BJ (cell line): Measurements from ENCODE around the gene CDKN2B. TPM values are rescaled to one million over a fixed set of nuclear protein-coding genes. Genes with fewer than 3 reads are reported as not detected.
A peak's percentile ranks its signal among the peaks of the same experiment; 100 is the strongest.

Source experiments
- CTCF ChIA-PET: fragments of 350-600 bp; formaldehyde crosslinking; extraction: SDS; loops from one replicate; lab custom pipeline; 2021; ENCODE audit warnings: antibody characterized with exemption, inconsistent platforms; lab: Yijun Ruan, JAX
- POLR2A ChIA-PET: fragments of 300-600 bp; sonication (Branson Sonifier 250); formaldehyde crosslinking; extraction: SDS; loops from one replicate; lab custom pipeline; 2021; ENCODE audit warnings: antibody characterized with exemption; lab: Charles Lee
- DNase-seq: peaks from one replicate; pipeline ENCODE4 v3.0.0-alpha.2; 2011; ENCODE audit warnings: low read depth
- H3K27me3 ChIP-seq: 2 replicates; pipeline ENCODE4 v1.6.0; 2011; ENCODE audit warnings: low read length; ENCODE audit not compliant: control insufficient read depth, insufficient read depth
- H3K36me3 ChIP-seq: 2 replicates; pipeline ENCODE4 v1.5.1; 2011; ENCODE audit warnings: low read length; ENCODE audit not compliant: control insufficient read depth, insufficient read depth
- H3K4me3 ChIP-seq: 2 replicates; pipeline ENCODE4 v1.5.1; 2011; ENCODE audit warnings: low read depth, mild to moderate bottlenecking, control low read depth, low read length
- polyA plus RNA-seq: library from polyadenylated mRNA; depleted of rRNA; stranded (reverse); fragments of >200 nt; gene quantifications from 2 replicates; pipeline ENCODE4 v1.2.3, GENCODE V29; 2011
- TF ChIP-seq, protein P1 (sequence below): IDR thresholded peaks from 2 replicates; pipeline ENCODE4 v1.5.1; 2011; ENCODE audit warnings: low read depth, mild to moderate bottlenecking, control low read depth, inconsistent platforms, low read length, moderate library complexity; ENCODE audit not compliant: insufficient read depth

The CDKN2B gene
- polyA plus RNA-seq, 1 experiment = 5.2 TPM

DNA sequence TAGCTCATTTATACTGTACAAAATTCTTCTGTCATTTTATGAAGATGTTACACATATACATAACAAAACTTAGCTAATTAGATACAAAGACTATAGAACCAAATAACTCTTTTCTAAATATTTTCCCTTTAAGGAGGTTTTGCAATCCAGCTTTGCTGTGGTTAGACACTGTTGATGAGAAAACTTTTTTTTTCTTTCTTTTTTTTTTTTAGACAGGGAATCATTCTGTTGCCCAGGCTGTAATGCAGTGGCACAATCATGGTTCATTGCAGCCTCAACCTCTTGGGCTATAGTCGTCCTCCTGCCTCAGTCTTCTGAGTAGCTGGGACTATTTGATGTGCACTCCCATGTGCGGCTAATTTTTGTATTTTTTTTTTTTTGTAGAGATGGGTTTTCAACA is 38.5 kb upstream of the CDKN2B start:
- POLR2A ChIA-PET = interaction anchor here (0.6 to 0.7 kb wide), 2 partner anchors 473 to 541 kb away, joined by 3 read pairs; no protein-coding TSS in a partner anchor
- DNase-seq = no peak

DNA sequence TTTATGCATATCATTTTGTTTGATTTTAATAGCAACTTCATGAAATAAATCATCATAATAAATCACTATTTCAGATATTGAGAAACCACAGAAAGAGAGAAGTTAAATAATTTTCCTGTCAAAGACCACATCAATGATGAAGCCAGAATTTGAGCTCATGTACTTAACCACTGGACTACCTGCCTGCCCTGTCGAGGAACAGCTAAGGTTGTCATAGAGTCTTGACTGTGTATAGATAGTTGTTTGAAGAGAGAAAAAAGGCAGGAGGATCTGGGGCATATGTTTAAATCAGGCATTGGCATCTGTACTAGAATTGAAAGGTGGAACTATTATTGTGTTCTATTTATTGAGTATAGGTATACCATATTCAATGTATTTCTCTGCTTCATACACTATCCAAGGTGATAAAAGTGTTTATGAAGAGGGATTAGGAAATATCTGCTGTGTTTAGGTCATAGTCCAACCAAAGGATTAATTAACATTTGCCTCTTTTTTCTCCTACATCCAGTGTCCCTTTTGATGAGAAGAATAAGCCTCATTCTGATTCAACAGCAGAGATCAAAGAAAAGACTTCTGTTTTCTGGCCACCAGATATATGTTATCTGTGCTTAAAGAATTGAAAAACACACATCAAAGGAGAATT is 37.3 kb upstream of the CDKN2B start:
- H3K27me3 ChIP-seq = no peaks in the 10 kb centered on the region
- H3K36me3 ChIP-seq = no peaks in the 10 kb centered on the region
- H3K4me3 ChIP-seq = no peak overlapping the region
- POLR2A ChIA-PET = no interaction called here
- DNase-seq = no peak
- TF ChIP-seq, protein P1, sequence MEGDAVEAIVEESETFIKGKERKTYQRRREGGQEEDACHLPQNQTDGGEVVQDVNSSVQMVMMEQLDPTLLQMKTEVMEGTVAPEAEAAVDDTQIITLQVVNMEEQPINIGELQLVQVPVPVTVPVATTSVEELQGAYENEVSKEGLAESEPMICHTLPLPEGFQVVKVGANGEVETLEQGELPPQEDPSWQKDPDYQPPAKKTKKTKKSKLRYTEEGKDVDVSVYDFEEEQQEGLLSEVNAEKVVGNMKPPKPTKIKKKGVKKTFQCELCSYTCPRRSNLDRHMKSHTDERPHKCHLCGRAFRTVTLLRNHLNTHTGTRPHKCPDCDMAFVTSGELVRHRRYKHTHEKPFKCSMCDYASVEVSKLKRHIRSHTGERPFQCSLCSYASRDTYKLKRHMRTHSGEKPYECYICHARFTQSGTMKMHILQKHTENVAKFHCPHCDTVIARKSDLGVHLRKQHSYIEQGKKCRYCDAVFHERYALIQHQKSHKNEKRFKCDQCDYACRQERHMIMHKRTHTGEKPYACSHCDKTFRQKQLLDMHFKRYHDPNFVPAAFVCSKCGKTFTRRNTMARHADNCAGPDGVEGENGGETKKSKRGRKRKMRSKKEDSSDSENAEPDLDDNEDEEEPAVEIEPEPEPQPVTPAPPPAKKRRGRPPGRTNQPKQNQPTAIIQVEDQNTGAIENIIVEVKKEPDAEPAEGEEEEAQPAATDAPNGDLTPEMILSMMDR = no peak
- CTCF ChIA-PET = interaction anchor here (0.6 to 3.0 kb wide), 3 partner anchors 19 to 197 kb away, joined by 3 to 8 read pairs (median 5); partner anchors contain the start of gene CDKN2B

More for the DNA sequence above, 38.5 kb upstream of the CDKN2B start:
- Histone ChIP-seq H3K27me3 (no peaks in the 10 kb centered on the region), H3K36me3 (no peaks in the 10 kb centered on the region), H3K4me3 (no peak overlapping the region)
- CTCF ChIA-PET = interaction anchor here (1.8 to 3.0 kb wide), 2 partner anchors 10 to 196 kb away, joined by 4 to 8 read pairs; no protein-coding TSS in a partner anchor
- TF ChIP-seq, protein P1 = no peak

DNA sequence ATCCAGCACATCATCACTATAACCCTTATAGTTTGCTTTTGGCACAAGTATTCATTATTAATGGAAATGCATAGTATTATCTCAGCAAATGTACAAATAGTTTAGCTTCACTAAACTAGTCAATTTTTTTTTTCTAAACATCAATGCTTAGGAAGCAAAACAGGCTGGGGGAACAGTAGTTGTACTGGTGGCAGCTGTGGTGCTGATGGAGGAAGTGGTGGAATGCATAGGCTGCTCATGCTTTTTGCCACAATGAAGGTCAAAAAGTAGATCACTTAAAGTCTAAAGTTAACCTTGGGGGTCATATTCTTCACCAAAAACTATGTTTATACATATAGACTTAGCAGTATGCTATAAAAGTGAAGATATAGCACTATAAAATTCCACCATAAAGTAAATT is 36.3 kb upstream of the CDKN2B start:
- DNase-seq = no peak
- ChIA-PET CTCF (interaction anchor here (0.6 kb wide), 1 partner anchor 18 kb away, joined by 3 read pairs; no protein-coding TSS in a partner anchor), POLR2A (no interaction called here)
- Histone ChIP-seq H3K27me3 (no peaks in the 10 kb centered on the region), H3K4me3 (no peak overlapping the region), H3K36me3 (no peaks in the 10 kb centered on the region)
- TF ChIP-seq, protein P1 = no peak

DNA sequence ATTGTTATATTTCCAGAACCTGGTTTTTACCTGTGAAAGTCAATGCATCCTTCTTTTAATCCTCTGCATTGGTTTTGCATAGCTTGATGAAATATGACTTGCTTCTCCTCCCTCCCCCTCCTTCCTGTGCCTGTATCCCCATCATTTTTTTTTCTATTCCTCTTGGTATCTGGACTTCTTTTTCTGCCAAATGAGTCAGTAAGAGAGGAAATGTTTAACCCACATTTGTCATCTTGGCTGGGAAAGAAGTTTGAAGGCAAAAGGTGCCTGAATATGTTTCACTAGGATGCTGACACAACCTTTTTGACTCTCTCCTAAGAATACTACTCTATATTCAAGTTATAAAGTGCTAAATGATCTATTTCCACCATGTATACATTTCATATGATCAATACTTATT is 35.5 kb upstream of the CDKN2B start:
- Histone ChIP-seq H3K4me3 (no peak overlapping the region), H3K27me3 (peaks cover 1% of the 10 kb centered on the region; the same call in 1 of the 2 replicates), H3K36me3 (no peaks in the 10 kb centered on the region)
- CTCF ChIA-PET = no interaction called here
- TF ChIP-seq, protein P1 = no peak
- DNase-seq = peak; percentile 37
- POLR2A ChIA-PET = no interaction called here

DNA sequence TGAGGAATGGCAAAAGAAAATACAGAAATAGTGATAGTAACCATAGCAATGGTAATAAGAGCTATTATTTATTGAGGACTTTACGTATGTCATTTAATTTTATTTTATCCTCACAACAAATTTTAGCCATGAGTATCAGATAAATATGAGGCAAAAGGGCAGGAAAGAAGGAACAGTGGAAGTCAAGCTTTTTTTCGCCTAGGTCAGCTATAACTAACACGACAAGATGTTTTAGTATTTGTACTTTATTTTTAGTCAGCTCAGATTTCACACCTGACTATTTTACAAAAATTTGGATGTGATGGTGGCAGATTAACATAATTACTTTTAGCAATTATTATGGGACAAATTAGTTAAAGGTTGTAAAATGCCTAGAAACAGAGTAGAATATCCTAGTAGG is 34.8 kb upstream of the CDKN2B start:
- H3K36me3 ChIP-seq = no peaks in the 10 kb centered on the region
- H3K4me3 ChIP-seq = no peak overlapping the region
- DNase-seq = no peak
- ChIA-PET POLR2A (no interaction called here), CTCF (interaction anchor here (1.9 kb wide), 1 partner anchor 76 kb away, joined by 5 read pairs; no protein-coding TSS in a partner anchor)
- peaks cover 1% of the 10 kb centered on the region; the same call in 1 of the 2 replicates for H3K27me3 ChIP-seq
- TF ChIP-seq, protein P1 = no peak
